SK-N-DZ (cell line): Measurements from ENCODE around the gene SBF2.
"Not testable (repeated sequence)": the region's sequence is repeated elsewhere in the genome, so short reads cannot be mapped to it uniquely, and the experiment has no call there.

Source experiments
- DNase-seq: peaks from one replicate; pipeline ENCODE4 v3.0.0-alpha.2; 2015; ENCODE audit warnings: low spot score

The SBF2 gene

GRCh38 chr11:10267821-10268220 lies 26.2 kb downstream of the SBF2 start:
- no peak for DNase-seq

GRCh38 chr11:10265936-10266335 lies 28.1 kb downstream of the SBF2 start:
- no peak for DNase-seq

GRCh38 chr11:10264716-10265115 lies 29.3 kb downstream of the SBF2 start:
- not testable (repeated sequence) for DNase-seq

- DNase-seq, result no peak
Observed at GRCh38 chr11:10263929-10264328, 30.1 kb downstream of the SBF2 start.

- no peak for DNase-seq
Observed at GRCh38 chr11:10261821-10262220, 32.2 kb downstream of the SBF2 start.

GRCh38 chr11:10257478-10257877 lies 36.5 kb downstream of the SBF2 start:
- DNase-seq, result no peak

- DNase-seq, result no peak
Observed at GRCh38 chr11:10255388-10256125, 38.5 kb downstream of the SBF2 start.

GRCh38 chr11:10249448-10250131 lies 44.4 kb downstream of the SBF2 start:
- not testable (repeated sequence) for DNase-seq

GRCh38 chr11:10247011-10247410 lies 47.0 kb downstream of the SBF2 start:
- no peak for DNase-seq

GRCh38 chr11:10243896-10244575 lies 50.0 kb downstream of the SBF2 start:
- DNase-seq, result no peak

- no peak for DNase-seq
Observed at GRCh38 chr11:10236840-10237239, 57.2 kb downstream of the SBF2 start.

- DNase-seq, result peak; percentile 22
Observed at GRCh38 chr11:10233581-10233980, 60.4 kb downstream of the SBF2 start.

GRCh38 chr11:10232756-10233155 lies 61.3 kb downstream of the SBF2 start:
- no peak for DNase-seq

GRCh38 chr11:10231803-10232202 lies 62.2 kb downstream of the SBF2 start:
- not testable (repeated sequence) for DNase-seq

- no peak for DNase-seq
Observed at GRCh38 chr11:10225553-10225952, 68.5 kb downstream of the SBF2 start.

- no peak for DNase-seq
Observed at GRCh38 chr11:10222399-10222798, 71.6 kb downstream of the SBF2 start.

- no peak for DNase-seq
Observed at GRCh38 chr11:10221342-10221741, 72.7 kb downstream of the SBF2 start.

GRCh38 chr11:10211470-10211869 lies 82.5 kb downstream of the SBF2 start:
- no peak for DNase-seq

GRCh38 chr11:10209326-10209725 lies 84.7 kb downstream of the SBF2 start:
- no peak for DNase-seq

GRCh38 chr11:10208131-10208575 lies 85.9 kb downstream of the SBF2 start:
- DNase-seq, result peak; percentile 55

GRCh38 chr11:10205928-10206327 lies 88.1 kb downstream of the SBF2 start:
- peak; percentile 26 for DNase-seq

GRCh38 chr11:10204021-10204420 lies 90.0 kb downstream of the SBF2 start:
- DNase-seq, result no peak

- DNase-seq, result no peak
Observed at GRCh38 chr11:10201343-10201742, 92.7 kb downstream of the SBF2 start.
